ENCODE measurements around the gene LAMTOR3. TPM values are rescaled to one million over a fixed set of nuclear protein-coding genes. Genes with fewer than 3 reads are reported as not detected.
A peak's percentile ranks its signal among the peaks of the same experiment; 100 is the strongest.

Gene LAMTOR3
- total RNA-seq, 4 donors from 2014 or later = 36.0 to 61.0 (median 49.9) TPM

GRCh38 chr4:99893029-99893428, 1.2 kb downstream of the LAMTOR3 start:
- Histone ChIP-seq H3K4me3 (peak overlapping the region; percentile 72 to 95 (median 80)), H3K36me3 (peaks cover 0 to 18% (median 0%) of the 10 kb centered on the region in 3 donors), H3K4me1 (peaks cover 9 to 60% (median 17%) of the 10 kb centered on the region in 3 donors), H3K27ac (peak overlapping the region in 1 of 4 donors; percentile 96), H3K9me3 (no peaks in the 10 kb centered on the region), H3K27me3 (no peaks in the 10 kb centered on the region)
- no peak for DNase-seq
- no peak for TF ChIP-seq POLR2A (IDR thresholded peaks at IDR 0.05)
- TF ChIP-seq CTCF (IDR thresholded peaks at IDR 0.05) = no peak
- intact Hi-C loops (cut with DNase I) = loop anchor here (10.0 kb wide), 1 partner anchor 52 kb away; the partner anchor contains the start of gene DNAJB14
- 96 to 97% methylated on average over 8 of the region's 8 CpGs for WGBS, 2 donors

- TF ChIP-seq CTCF (IDR thresholded peaks at IDR 0.05) (no peak), POLR2A (IDR thresholded peaks at IDR 0.05) (no peak)
- H3K4me1 ChIP-seq = peaks cover 9 to 65% (median 17%) of the 10 kb centered on the region in 3 donors
- 62 to 70% methylated on average over 2 of the region's 2 CpGs for WGBS, 2 donors
- intact Hi-C loops (cut with DNase I) = loop anchor here (10.0 kb wide), 1 partner anchor 53 kb away; the partner anchor contains the start of gene DNAJB14
- peaks cover 0 to 26% (median 0%) of the 10 kb centered on the region in 3 donors for H3K36me3 ChIP-seq
- no peak overlapping the region for H3K27ac ChIP-seq
- no peaks in the 10 kb centered on the region for H3K27me3 ChIP-seq
- no peaks in the 10 kb centered on the region for H3K9me3 ChIP-seq
- no peak for DNase-seq
- no peak overlapping the region for H3K4me3 ChIP-seq
Observed at GRCh38 chr4:99891351-99891750, 2.9 kb downstream of the LAMTOR3 start.

- Histone ChIP-seq H3K4me3 (no peak overlapping the region), H3K27ac (no peak overlapping the region), H3K4me1 (peaks cover under 1 to 47% (median 3%) of the 10 kb centered on the region in 3 donors), H3K36me3 (peaks cover 0 to 61% (median 0%) of the 10 kb centered on the region in 3 donors), H3K27me3 (no peaks in the 10 kb centered on the region), H3K9me3 (no peaks in the 10 kb centered on the region)
- TF ChIP-seq POLR2A (IDR thresholded peaks at IDR 0.05) = no peak
- TF ChIP-seq CTCF (IDR thresholded peaks at IDR 0.05) = no peak
- WGBS, 2 donors = 49 to 67% methylated on average over 5 of the region's 5 CpGs
- no peak for DNase-seq
- intact Hi-C loops (cut with DNase I) = no loop called here
Observed at GRCh38 chr4:99887837-99888236, 6.4 kb downstream of the LAMTOR3 start.

- Histone ChIP-seq H3K36me3 (peaks cover 0 to 77% (median 4%) of the 10 kb centered on the region in 3 donors), H3K9me3 (no peaks in the 10 kb centered on the region), H3K4me3 (no peak overlapping the region), H3K27ac (no peak overlapping the region), H3K27me3 (no peaks in the 10 kb centered on the region), H3K4me1 (peaks cover 0 to 30% (median 0%) of the 10 kb centered on the region in 3 donors)
- no peak for DNase-seq
- intact Hi-C loops (cut with DNase I) = no loop called here
- 63 to 91% methylated on average over 4 of the region's 4 CpGs for WGBS, 2 donors
- no peak for TF ChIP-seq CTCF (IDR thresholded peaks at IDR 0.05)
- no peak for TF ChIP-seq POLR2A (IDR thresholded peaks at IDR 0.05)
Observed at GRCh38 chr4:99886146-99886545, 8.1 kb downstream of the LAMTOR3 start.

GRCh38 chr4:99885687-99886086, 8.5 kb downstream of the LAMTOR3 start:
- H3K4me1 ChIP-seq = peaks cover 0 to 25% (median 0%) of the 10 kb centered on the region in 3 donors
- no peak for DNase-seq
- H3K4me3 ChIP-seq = no peak overlapping the region
- no peaks in the 10 kb centered on the region for H3K9me3 ChIP-seq
- H3K36me3 ChIP-seq = peaks cover 0 to 77% (median 6%) of the 10 kb centered on the region in 3 donors
- intact Hi-C loops (cut with DNase I) = no loop called here
- H3K27ac ChIP-seq = no peak overlapping the region
- H3K27me3 ChIP-seq = no peaks in the 10 kb centered on the region
- no peak for TF ChIP-seq POLR2A (IDR thresholded peaks at IDR 0.05)
- TF ChIP-seq CTCF (IDR thresholded peaks at IDR 0.05) = no peak
